NB4 (cell line): ENCODE results near the gene GREB1L.
"Not testable (repeated sequence)": the region's sequence is repeated elsewhere in the genome, so short reads cannot be mapped to it uniquely, and the experiment has no call there.

Experiments
- DNase-seq: peaks from one replicate; pipeline ENCODE4 v3.0.0; 2010; ENCODE audit warnings: low read depth
- H3K4me3 ChIP-seq: one replicate; pipeline ENCODE4 v1.5.1; 2011; ENCODE audit warnings: mild to moderate bottlenecking, low read depth, low read length, moderate library complexity
- MYC ChIP-seq: IDR thresholded peaks from 2 replicates; pipeline ENCODE4 v1.6.1; 2011; ENCODE audit warnings: low read depth, low read length
- POLR2A ChIP-seq: IDR thresholded peaks from 2 replicates; pipeline ENCODE4 v1.6.1; 2011; ENCODE audit warnings: mild to moderate bottlenecking; ENCODE audit not compliant: insufficient read length; ENCODE audit errors: extremely low read depth
- TF ChIP-seq, protein P1 (sequence below): IDR thresholded peaks from 2 replicates; pipeline ENCODE4 v1.6.1; 2011; ENCODE audit warnings: low read depth, low read length
- TF ChIP-seq, protein P2 (sequence below): IDR thresholded peaks from one replicate; pipeline ENCODE4 v1.5.1; 2012; ENCODE audit warnings: low read depth, low read length

The GREB1L gene

DNA sequence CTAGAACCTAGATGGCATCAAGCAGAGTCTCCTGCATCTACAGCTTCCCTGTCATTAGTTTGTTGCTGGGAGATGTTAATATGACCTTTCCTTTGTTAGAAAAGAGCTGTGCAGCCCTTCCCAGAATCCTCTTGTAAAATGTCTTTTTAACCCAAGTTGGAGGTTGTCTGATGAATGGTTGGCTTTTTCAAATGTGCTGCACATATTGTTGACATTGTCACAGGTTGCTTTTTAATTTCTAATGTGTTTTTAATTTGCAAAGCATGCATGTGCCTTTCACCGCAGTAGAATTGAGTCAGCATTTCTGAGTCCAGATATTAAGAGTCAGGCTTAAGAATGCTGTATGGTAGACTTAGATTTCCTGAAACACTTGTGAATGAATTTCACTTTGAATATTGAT is 120.8 kb downstream of the GREB1L start:
- no peak for DNase-seq
- H3K4me3 ChIP-seq = no peak overlapping the region

DNA sequence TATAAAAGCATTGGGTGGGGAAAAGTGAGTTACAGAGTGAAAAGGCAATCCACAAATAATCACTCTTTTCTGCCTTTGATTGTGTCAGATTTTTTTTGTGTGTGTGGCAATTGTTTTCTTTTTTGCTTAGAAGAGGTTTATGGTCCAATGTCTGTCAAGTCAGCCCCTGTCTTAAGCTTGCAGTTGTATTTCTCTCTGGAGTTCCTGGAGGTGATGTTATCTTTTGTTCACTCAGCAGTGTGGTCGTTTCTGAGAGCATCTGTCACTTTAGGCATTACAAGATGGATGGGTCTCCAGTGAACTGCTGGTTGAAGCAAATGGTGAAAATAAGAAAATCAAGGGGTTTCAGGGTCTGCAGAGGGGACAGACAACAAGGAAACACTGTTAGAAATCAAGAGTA is 121.3 kb downstream of the GREB1L start:
- TF ChIP-seq, protein P1, sequence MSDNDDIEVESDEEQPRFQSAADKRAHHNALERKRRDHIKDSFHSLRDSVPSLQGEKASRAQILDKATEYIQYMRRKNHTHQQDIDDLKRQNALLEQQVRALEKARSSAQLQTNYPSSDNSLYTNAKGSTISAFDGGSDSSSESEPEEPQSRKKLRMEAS = no peak
- H3K4me3 ChIP-seq = no peak overlapping the region
- DNase-seq = no peak

More for the DNA sequence above, 120.8 kb downstream of the GREB1L start:
- TF ChIP-seq, protein P2, sequence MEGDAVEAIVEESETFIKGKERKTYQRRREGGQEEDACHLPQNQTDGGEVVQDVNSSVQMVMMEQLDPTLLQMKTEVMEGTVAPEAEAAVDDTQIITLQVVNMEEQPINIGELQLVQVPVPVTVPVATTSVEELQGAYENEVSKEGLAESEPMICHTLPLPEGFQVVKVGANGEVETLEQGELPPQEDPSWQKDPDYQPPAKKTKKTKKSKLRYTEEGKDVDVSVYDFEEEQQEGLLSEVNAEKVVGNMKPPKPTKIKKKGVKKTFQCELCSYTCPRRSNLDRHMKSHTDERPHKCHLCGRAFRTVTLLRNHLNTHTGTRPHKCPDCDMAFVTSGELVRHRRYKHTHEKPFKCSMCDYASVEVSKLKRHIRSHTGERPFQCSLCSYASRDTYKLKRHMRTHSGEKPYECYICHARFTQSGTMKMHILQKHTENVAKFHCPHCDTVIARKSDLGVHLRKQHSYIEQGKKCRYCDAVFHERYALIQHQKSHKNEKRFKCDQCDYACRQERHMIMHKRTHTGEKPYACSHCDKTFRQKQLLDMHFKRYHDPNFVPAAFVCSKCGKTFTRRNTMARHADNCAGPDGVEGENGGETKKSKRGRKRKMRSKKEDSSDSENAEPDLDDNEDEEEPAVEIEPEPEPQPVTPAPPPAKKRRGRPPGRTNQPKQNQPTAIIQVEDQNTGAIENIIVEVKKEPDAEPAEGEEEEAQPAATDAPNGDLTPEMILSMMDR = no peak
- no peak for TF ChIP-seq MYC
- TF ChIP-seq POLR2A = no peak

DNA sequence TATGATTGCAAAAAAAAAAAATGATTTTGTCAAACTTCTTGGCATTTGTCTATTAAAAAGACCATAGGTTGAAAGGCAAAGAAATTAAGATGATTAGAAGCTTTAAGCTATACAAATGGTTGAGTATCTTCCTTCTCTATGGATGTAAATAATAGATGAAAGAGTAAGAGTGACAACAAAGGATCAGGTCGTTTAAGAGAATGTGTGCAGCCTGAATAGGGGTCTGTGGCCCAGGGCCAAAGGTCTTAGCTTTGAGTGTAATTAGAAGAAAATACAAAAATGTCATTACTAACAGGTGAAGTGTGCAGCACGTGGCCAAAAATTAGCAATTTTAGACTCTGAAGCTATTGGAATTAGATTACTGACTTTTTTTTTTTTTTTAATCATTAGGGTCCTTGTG is 122.4 kb downstream of the GREB1L start:
- H3K4me3 ChIP-seq = no peak overlapping the region
- DNase-seq = no peak

DNA sequence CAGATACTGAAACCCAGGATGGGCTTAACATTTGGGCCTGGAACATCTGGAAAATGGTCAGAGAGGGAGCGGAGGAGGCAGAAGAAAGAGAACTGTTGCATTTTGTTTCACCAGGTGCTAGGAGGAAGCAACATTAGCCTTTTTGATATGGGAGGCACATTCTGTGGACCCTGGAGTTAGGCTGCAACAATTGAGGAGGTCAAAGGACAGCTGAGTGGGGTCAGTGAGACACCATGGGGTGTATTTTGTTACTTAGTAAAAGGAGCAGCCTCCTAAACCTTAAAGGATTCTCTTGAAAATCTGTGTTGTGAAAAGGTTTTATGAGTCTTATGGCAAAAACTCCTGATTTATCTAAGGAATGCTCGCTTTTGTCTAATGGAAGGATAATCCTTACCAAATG is 124.9 kb downstream of the GREB1L start:
- TF ChIP-seq POLR2A (no peak), MYC (no peak)
- TF ChIP-seq, protein P1 = no peak
- TF ChIP-seq, protein P2 = no peak
- H3K4me3 ChIP-seq = no peak overlapping the region
- DNase-seq = no peak

More for the DNA sequence above, 122.4 kb downstream of the GREB1L start:
- TF ChIP-seq MYC (no peak), POLR2A (no peak)
- TF ChIP-seq, protein P2 = no peak
- TF ChIP-seq, protein P1 = no peak

DNA sequence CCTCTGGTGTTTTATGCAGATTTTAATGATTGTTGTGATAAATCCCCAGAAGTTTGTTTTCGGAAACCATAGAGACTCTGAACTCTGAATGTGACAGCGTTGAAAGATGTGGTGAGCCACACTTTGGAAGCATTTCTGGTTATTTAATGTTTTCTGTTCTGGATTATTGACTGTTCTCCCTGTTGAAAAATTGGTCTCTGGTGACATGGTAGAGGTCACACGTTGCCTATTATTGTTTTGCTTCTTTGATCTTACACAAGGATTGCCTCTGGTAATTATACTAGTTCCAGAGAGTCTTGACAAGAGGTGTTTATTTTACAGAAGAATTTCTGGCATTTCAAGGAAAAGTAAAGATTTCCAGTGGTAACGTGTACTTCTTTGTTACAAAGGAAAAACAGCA is 127.1 kb downstream of the GREB1L start:
- DNase-seq = no peak
- TF ChIP-seq MYC (no peak), POLR2A (no peak)
- TF ChIP-seq, protein P2 = no peak
- TF ChIP-seq, protein P1 = no peak
- no peak overlapping the region for H3K4me3 ChIP-seq

DNA sequence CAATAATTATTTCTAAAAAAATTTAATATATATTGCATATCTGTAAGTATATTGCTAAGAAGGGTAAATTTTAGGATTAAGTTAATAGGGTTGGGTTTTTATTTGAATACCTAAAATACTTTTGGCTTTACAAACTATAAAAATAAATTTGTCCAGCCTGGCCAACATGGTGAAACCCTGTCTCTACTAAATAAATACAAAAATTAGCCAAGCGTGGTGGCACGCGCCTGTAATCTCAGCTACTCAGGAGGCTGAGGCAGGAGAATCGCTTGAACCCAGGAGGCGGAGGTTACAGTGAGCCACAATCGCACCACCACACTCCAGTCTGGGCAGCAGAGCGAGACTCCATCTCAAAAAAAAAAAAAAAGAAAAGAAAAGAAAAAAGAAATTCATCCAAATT is 127.6 kb downstream of the GREB1L start:
- H3K4me3 ChIP-seq, DNase-seq: not testable (repeated sequence)

DNA sequence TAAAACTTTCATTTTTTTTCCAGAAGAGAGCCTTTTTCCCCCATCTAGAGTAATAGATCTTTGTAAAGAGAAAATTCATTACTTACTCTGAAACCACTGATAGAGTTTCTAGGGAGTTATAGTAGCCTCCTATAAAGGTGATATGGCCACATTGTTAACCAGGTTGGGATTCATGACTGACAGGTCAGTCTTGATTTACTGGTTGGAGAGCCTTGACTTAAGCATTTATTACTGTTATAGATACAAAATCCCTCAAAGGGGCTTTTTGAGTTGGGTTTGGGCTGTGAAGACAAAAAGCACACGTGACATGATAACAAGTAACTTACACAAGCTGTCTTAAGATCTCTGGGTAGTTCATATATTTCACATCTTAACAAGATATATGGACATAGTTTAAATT is 141.0 kb downstream of the GREB1L start:
- TF ChIP-seq, protein P1 = no peak
- TF ChIP-seq POLR2A (no peak), MYC (no peak)
- TF ChIP-seq, protein P2 = no peak

More for the DNA sequence above, 141.0 kb downstream of the GREB1L start:
- no peak overlapping the region for H3K4me3 ChIP-seq
- DNase-seq = no peak
